HG03064 (cell line): ENCODE data around the gene LMBR1.
"Not testable (repeated sequence)": the region's sequence is repeated elsewhere in the genome, so short reads cannot be mapped to it uniquely, and the experiment has no call there.

Experiments
- ATAC-seq: cut with Tn5 transposase; IDR thresholded peaks from one replicate; pipeline ENCODE4 v1.9.1; 2021; ENCODE audit warnings: low read depth; ENCODE audit not compliant: unreplicated experiment

LMBR1 gene

DNA sequence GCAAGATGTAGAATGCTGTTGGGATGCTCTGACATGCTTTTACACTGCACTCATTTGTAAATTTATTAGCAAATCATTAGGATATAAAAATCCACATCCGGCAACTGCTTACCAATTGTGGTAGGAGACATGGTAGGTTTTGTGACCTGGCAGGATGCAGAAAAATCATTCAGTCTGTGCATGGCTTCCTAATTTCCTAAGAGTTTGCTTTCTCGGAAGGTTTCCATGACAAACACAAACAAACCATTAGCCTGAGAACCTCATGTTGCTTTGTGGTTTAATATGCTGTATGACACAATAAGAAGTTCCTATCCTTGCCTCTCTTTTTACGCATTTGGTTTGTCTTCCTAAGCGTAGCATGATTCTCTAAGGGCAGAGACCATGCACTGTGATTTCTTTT is 14.7 kb upstream of the LMBR1 start:
- ATAC-seq: no peak

DNA sequence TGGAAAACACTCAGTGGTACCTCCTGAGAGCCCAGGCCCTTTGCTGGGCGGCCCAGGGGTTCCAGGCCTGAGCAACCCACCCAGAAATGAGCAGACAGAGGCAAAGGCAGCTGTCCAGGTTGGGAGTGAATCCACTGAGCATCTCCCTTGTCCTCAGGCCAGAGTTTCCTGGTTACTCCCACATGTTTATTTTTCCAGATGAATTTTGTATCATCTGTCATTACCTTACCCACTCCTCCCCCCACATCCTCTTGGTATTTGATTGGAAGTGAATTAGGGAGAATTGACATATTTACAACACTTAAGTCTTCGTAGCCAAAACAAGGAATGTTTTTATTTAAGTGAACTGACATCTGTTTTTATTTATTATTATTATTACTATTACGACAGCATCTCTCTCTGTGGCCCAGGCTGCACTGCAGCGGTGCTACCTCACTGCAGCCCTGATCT is 13.2 kb upstream of the LMBR1 start:
- ATAC-seq: no peak

DNA sequence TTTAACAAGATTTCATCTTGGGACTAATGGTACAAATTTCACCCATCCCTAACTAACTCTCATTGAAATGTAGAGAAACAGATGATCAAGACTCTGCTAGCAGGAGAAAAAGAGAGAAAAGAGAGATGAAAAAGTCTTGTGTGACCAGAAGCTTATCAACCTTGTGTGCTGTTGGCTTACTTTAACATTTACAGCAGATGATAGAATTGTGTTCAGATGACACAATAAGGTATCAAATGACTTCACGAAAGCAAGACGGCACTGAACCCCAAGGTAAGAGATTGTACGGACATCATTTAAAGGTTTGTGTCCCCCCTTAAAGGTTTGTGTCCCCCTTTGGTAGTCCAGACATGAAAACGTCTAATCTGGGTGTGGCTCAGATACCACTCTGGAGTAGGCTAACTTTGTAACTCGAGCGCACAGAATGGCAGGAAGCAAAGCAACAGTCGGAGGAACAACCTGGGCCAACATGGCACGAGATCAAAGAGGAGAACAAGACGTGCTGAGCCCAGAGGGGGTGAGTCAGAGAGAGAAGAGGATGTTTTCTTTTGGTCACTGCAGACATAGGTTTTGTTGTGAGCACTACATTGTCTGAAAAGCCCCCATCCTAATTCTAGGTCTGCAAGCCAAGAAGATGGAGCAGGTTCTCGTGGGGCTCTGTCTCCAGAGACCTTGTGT is 10.4 kb upstream of the LMBR1 start:
- ATAC-seq: no peak

DNA sequence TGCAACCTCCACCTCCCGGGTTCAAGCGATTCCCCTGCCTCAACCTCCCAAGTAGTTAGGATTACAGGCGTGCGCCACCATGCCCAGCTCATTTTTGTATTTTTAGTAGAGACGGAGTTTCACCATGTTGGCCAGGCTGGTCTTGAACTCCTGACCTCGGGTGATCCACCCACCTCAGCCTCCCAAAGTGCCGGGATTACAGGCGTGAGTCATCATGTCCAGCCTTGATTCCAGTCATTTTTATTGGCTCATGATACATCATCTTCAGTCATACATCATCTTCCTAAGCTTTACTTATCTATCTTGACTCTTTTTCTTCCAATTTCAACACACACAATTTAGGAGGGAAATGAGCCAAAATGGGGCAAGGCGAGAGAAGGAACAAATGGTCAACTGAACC is 7.1 kb upstream of the LMBR1 start:
- not testable (repeated sequence) for ATAC-seq

DNA sequence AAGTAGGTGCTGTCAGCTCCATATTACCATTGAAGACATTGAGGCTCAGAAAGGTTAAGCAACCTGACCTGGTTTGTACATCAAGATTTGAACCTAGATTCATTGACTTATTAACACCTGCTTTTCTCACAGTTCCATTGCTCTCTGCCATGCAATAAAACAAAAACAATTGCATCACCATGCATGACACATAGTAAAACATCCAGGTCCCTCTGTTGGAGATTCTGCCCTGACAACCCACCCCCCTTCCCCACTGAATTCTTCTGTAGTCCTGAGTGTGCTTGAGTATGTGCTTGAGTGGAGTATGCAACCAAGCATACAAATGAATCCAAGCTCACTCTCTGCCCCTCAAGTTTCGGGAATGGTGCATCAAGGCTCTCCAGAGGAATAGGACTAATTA is 6.0 kb upstream of the LMBR1 start:
- ATAC-seq: no peak

DNA sequence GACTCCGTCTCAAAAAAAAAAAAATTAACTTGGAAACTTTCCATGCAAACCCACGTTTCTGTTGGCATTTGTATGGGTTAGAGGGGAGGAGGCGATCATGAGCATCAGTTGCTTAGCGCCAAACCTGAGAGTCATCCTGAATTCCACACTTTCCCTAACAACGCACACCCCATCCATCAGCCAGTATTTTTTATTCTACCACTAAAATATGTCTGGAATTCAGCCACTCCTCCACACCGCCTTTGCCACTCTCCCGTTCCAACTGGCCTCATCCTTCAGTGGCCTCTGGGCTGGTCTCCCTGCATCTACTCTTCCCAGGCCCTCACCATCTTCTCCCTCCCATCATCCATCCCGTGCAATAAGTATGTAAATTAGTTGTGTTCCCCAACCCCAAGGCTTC is 4.7 kb upstream of the LMBR1 start:
- ATAC-seq: no peak

DNA sequence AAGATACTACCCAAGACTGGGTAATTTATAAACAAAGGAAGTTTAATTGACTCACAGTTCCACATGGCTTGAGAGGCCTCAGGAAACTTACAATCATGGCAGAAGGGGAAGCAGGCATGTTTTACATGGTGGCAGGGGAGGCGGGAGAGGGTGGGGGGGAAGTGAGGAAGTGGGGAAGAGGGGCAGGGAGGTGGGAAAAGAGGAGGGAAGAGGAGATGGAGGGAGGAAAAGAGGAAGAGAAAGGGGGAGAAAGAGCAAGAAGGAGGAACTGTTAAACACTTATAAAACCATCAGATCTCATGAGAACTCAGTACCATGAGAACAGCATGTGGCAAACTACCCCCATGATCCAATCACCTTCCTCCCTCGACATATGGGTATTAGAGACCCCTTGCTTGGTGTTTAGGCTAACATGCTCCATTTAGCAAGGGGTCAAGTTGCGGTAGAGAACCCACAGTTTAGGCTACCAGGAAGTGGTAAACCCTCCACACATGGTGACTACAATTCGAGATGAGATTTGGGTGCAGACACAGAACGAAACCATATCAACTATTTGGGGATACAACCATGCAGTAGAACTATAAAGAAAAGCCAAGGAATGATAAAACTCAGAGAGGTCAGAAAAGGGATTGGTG is 3.5 kb upstream of the LMBR1 start:
- ATAC-seq: no peak

DNA sequence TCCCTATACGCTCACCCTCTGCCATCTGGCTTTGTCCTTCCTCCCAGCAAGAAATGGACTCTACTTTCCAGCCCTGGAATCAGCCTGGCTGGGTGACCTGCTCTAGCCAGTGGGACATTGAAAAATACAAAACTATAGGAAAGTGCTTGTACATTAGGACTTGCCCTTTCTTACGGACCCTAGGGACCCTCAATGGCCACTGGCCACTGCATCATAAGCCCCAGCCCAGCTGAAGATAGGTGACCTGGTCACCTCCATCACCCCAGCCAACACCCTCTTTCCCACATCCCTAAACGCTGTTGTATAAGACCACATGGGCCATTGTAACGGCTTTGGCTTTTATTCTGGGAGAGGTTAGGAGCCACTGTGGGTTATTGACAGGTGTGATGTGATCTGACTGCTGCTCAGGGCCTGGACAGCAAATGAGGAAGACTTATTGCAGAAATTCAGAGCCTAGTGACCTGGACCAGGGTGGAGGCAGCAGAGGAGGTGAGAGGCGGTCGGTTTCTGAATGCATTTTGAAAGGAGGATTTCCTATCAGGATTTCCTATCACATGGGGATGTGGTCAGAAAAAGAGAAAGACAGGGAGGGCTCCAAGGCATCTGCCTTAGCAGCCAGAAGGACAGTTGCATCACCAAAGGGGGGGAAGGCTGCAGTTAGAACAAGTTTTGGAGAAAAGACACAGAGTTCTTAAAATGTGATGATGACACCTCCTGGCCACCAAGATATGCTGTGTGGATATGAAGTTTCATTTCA is 2.2 kb upstream of the LMBR1 start:
- ATAC-seq: no peak

DNA sequence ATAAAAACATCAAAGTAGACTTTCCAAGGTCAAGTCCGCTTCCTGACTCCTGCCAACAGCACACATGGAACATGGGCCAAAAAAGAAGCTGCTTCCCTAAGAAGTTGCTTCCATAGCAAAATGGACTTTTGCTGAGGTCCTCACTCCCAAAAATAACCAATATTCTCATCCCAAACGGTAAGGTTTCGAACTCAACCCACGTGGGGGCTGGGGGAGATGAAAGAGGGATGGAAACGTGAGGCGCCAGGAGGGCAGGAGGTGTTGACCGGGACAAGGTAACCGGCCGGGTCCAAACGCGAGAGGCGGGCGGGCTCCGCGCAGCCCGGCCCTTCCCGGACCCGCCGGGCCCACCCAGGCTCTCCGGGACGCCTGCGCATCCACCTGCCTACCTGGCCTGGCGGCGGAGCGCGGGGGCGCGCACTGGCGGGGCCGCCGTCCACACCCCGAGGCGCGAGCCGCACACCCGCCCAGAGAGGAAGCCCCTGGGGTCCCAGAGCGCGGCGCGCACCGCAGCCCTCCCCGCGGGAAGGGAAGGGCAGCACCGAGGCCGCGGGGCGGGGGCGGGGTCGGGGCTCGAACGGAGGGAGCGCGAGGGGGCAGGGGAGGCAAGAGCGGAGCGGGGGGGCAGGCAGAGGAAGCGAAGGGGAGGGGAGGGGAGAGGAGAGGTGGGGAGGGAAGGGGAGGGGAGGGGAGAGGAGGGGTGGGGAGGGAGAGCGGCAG is 742 bp downstream of the LMBR1 start:
- no peak for ATAC-seq

DNA sequence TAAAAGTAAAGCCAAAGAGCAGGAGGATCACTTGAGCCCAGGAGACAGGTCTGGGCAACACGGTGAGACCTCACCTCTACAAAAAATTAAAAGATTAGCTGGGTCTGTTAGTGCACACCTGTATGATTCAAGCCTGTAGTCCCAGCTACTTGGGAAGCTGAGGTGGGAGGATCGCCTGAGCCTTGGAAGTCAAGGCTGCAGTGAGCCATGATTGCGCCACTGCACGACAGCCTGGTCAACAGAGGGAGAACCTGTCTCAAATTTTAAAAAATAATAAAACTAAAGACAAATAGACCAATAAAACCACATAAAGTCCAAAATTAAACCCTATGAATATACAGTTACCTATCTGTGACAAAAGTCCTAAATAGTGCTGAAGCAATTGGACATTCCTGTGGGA is 3.2 kb downstream of the LMBR1 start:
- ATAC-seq: no peak

DNA sequence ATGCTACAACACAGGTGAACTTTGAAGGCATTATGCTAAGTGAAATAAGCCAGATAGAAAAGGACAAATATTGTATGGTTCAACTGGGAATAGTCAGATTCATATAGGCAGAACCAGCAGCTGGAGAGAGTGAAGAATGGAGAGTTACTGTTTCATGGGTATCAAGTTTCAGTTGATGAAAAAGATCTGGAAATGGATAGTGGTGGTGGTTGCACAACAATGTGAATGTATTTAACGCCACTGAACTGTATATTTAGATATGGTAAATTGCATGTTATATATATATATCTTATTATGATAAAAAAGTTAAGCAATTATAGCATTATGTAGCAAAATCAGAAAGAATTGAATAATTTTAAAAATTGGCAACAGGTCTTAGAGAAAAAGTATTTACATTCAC is 3.9 kb downstream of the LMBR1 start:
- ATAC-seq: no peak

DNA sequence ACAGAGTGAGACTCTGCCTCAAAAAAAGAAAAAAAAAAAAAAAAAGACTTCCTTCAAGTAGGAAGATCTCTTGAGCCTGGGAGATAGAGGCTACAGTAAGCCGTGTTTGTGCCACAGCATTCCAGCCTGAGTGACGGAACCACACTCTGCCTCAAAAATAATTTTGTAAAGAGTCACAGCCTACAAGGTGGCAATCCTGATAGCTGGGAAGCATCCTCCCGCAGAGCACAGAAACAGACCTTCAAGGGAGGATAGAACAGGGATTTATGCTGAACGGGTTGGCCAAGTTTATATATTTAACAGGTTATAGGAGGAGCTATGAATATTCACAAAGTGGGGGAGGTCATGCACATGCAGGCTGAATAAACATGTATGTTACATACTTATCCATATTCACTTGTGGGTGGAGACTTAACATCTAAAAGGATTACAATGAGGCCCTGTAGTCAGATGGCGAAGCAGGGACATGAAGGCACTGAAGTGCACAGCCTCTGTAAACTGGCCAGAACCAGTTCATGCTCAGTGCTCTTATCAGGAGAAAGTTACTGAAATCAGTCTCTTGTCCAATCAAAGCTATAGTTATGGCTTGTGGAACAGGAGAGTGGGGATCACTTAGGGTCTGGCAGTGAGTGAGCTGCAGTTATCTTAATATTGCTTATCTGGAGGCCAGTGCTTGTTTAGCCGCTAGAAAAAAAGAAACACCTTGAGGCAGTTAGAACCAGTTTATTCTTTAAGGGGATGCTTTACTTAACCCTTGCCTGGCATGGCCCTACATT is 6.8 kb downstream of the LMBR1 start:
- no peak for ATAC-seq

DNA sequence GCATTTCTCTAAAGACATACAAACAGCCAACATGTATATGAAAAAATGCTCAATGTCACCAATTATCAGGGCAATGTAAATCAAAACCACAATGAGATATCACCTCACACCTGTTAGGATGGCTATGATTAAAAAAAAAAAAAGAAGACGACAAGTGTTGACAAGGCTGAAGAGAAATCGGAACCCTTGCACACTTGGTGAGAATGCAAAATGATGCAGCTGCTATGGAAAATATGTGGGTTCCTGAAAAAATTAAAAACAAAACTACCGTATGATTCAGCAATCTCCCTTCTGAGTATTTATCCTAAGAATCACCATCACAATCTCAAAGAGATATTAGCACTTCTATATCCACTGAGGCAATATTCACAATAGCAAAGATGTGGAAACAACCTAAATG is 11.3 kb downstream of the LMBR1 start:
- no peak for ATAC-seq

DNA sequence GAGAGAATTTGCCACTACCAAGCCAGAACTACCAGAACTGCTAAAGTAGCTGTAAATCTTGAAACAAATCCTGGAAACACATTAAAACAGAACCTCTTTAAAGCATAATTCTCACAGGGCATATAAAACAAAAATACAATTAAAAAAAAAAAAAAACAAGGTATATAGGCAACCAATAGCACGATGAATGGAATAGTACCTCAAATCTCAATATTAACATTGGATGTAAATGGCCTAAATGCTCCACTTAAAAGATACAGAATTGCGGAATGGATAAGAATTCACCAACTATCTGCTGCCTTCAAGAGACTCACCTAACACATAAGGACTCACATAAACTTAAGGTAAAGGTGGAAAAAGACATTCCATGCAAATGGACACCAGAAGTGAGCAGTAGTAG is 17.2 kb downstream of the LMBR1 start:
- no peak for ATAC-seq

DNA sequence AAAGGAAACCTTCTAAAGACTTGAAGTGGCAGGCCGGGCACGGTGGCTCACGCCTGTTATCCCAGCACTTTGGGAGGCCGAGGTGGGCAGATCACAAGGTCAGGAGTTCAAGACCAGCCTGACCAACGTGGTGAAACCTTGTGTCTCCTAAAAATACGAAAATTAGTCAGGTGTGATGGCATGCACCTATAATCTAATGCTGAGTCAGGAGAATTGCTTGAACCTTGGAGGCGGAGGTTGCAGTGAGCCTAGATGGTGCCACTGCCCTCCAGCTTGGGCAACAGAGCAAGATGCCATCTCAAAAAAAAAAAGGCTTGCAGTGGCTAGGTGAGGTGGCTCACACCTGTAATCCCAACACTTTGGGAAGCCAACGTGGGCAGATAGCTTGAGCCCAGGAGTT is 24.6 kb downstream of the LMBR1 start:
- ATAC-seq: not testable (repeated sequence)

DNA sequence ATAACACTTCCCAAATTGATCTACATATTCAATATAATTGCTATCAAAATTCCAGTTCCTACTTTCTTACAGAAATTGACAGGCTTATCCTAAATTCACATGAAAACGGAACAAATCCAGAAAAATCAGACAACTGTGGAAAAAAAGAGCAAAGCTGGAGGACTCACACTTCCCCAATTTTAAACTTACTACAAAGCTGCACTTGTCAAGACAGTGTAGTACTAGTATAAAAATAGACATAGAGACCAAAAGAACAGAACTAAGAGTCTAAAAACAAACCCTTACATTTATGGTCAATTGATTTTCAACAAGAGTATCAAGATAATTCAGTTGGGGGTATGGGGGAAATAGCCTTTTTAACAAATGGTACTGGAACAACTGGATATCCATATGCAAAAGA is 27.5 kb downstream of the LMBR1 start:
- ATAC-seq: no peak

DNA sequence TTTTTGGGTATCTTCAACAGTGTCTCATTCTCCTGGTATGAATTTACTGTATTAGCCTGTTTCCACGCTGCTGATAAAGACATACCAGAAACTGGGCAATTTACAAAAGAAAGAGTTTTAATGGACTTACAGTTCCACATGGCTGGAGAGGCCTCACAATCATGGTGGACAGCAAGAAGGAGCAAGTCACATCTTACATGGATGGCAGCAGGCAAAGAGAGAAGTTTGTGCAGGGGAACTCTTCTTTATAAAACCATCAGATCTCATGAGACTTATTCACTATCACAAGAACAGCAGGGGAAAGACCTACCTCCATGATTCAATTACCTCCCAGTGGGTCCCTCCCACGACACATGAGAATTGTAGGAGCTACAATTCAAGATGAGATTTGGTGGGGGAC is 31.0 kb downstream of the LMBR1 start:
- ATAC-seq: not testable (repeated sequence)

DNA sequence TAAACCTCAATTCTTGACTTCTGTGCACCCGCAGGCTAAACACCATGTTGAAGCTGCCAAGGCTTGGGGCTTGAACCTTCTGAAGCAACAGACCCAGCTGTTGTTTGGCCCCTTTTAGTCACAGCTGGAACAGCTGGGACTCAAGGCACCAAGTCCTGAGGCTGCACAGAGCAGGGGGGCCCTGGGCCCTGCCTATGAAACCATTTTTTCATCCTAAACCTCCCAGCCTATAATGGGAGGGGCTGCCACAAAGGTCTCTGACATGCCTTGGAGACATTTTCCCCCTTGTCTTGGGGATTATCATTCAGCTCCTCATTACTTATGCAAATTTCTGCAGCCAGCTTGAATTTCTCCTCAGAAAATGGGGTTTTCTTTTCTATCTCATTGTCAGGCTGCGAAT is 31.8 kb downstream of the LMBR1 start:
- no peak for ATAC-seq

DNA sequence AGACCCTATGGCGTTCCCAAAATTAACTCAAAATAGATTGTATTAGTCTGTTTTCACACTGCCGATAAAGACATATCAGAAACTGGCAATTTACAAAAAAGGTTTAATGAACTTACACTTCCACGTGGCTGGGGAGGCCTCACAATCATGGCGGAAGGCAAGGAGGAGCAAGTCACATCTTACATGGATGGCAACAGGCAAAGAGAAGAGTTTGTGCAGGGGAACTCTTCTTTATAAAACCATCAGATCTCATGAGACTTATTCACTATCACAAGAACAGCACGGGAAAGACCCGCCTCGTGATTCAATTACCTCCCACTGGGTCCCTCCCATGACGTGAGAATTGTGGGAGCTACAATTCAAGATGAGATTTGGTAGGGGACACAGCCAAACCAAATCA is 32.9 kb downstream of the LMBR1 start:
- ATAC-seq: not testable (repeated sequence)

DNA sequence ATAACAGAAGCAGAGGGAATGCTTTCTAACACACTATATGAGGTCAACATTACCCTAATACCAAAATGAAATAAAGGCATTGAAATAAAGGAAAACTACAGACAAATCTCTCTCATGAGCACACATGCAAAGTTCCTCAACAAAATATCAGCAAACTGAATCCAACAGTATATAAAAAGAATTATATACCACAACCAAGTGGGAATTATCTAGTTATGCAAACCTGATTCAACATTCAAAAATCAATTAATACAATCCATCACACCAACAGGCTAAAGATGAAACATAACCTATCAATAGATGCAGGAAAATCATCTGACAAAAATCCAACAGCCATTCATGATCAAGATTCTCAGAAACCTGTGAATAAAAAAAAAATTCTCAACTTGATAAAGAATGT is 34.5 kb downstream of the LMBR1 start:
- no peak for ATAC-seq
